NOMO-1 treated with DMSO at 0.1 percent for 48 hours (cell line): ENCODE results near the gene ALDH1B1.
A peak's percentile ranks its signal among the peaks of the same experiment; 100 is the strongest.

Experiments used
- DNase-seq: peaks from one replicate; lab custom pipeline; 2025; ENCODE audit not compliant: unreplicated experiment; lab: John Stamatoyannopoulos, UW

ALDH1B1 gene

DNA sequence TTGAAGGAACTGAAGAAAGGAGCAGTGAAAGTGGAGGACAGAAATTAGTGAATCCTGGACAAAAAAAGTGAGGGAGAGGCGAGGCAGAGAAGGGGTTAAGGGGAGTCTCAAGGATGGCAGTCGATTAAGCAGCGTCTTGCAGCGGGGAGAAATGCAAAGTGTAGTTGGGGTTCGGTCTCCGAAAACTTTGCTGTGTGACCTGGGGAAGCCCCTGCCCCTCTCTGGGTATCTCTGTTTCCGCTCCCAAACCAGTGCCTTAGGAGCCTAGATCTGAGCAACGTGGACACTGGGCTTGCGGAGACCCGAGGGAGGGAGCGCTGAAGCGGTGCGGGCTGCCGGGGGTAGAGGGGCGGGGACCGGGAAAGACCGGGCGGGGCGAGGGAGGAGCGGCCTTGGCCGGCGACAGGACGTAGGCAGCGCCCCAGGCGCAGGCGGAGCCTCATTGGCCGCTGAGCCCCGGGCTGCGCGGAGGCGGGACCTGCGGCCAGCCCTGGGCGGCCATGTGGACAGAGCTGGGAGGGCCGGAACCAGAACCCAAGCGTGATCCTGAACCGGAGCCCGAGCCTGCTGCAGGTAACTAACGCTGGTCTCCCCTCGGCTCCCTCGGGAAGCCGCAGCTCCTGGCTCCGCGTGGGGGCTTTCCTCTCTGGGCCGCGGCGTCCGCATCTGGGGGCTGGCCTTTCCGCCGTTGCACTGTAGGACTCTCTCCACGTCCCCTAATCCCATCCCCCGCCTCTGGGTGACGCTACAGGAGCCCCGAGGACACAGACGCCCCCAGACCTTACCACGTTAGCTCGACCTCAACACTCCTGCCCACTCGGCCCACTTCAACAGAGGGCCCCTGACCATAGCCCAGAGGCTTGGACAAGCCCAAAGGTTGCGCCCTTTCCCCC is at the start of gene ALDH1B1:
Gene ALDH1B1 (plus strand): TSS at position 468 of the 893 bp plus-strand sequence. CDS start 3,047 bp downstream, outside the sequence.
- peak; percentile 18 for DNase-seq

DNA sequence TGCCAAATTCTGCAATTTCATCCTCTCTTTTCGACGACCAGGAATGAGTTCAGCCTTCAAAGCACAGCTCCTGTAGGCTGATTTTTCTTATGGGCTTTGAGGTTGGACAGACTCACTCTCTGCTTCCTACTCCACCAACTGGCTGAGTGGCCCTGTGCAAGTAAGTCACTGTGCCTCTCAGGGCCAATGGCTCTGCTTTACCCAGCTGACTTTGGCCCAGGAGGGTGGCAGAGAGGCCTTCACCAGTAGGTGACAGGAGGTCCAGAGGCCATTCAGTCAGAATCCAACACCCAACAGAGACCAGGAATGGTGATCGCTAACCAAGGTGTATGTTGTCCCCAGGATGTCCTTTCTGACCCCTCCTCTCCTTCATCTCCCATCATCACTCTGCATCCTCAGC is 49.5 kb upstream of the ALDH1B1 start:
- no peak for DNase-seq

DNA sequence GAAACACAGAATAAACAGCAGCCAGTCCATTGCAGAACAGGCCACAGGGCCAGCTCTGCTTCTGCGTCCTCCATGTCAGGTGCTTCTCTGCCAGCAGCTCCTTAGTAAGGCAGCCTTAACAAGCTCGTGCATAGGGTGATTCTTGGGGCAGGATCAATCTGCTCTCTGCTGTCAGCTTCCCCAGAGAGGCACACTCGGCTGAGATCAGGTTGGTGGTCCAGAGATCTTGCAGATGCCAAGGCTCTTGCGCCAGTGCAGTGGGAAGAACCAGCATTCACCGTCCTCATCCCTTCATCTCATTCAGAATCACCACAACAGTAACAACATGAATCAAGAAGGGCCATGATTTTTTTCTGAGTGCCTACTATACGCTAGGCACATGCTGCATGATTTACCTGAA is 49.0 kb upstream of the ALDH1B1 start:
- no peak for DNase-seq

DNA sequence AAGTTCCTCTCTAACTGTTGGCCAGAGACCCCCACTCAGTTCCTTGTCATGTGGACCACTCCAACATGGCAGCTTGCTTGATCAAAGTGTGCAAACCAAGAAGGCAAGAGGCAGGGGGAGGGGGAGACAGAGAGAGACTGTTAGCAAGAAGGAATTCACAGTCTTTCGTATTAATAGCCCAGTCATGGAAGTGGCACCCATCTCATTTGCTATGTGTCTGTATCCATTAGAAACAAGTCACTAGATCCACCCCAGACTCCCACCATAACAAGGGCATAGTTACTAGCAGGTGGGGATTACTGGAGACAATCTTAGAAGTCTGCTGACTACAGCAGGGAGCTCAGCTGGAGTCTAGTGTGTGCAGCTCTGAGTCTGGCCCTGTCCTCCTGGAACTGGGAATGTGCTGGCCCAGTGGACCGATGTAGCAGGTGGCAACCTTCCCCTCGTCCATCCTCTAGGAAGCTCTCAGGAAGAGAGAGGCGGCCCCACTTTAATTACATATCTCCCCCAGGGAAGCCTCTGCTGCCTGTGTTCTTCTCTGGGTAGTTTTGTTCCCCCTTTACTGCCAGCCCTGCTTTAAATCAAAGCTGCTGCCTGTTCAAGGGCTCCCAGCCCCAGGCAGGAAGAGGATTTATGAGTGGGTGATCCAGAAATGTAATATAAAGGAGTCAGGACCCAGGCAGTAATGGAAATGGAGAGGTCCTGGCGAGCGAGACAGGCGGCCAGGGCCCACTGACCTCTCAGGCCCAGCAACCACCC is 47.8 kb upstream of the ALDH1B1 start:
- DNase-seq, result no peak

GRCh38 chr9:38345851-38346755 is 46.4 kb upstream of the ALDH1B1 start:
- DNase-seq, result no peak

DNA sequence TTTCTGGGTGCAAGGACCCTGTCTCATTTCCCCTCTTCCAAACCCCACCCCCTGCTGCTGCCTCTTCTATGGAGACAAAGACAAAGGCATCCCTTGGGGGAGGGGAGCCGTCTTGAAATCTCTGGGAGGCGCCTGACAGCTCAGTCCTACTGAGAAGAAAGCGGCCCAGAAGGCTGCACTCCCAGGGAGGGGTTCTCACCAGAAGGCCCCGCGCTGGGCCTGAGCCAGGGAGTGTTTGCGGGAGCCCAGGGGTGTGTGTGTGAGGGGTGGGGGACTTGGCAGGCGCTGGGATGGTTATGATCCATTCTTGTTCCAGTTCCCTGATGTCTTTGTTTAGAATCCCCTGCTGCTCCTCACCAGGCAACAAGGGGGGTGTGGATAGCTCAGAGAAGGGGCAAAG is 45.7 kb upstream of the ALDH1B1 start:
- no peak for DNase-seq

- no peak for DNase-seq
These were observed 45.2 kb upstream of the ALDH1B1 start for GRCh38 chr9:38347271-38347671.

GRCh38 chr9:38347946-38348345 is 44.6 kb upstream of the ALDH1B1 start:
- no peak for DNase-seq

DNA sequence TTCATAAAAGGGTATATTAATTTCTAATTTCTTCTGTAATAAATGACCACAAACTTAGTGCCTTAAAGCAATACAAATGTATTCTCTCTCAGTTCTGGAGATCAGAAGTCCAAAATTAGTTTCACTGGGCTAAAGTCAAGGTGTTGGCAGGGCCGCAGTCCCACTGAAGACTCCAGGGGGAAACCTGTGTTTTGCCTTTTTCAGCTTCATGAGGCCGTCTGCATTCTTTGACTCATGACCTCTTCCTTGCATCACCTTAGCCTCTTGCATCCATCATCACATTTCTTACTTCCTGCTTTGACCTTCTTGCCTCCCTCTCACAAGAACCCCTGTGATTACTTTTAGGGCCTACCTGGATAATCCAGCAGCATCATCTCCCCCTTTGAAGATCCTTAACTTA is 42.0 kb upstream of the ALDH1B1 start:
- DNase-seq, result no peak

DNA sequence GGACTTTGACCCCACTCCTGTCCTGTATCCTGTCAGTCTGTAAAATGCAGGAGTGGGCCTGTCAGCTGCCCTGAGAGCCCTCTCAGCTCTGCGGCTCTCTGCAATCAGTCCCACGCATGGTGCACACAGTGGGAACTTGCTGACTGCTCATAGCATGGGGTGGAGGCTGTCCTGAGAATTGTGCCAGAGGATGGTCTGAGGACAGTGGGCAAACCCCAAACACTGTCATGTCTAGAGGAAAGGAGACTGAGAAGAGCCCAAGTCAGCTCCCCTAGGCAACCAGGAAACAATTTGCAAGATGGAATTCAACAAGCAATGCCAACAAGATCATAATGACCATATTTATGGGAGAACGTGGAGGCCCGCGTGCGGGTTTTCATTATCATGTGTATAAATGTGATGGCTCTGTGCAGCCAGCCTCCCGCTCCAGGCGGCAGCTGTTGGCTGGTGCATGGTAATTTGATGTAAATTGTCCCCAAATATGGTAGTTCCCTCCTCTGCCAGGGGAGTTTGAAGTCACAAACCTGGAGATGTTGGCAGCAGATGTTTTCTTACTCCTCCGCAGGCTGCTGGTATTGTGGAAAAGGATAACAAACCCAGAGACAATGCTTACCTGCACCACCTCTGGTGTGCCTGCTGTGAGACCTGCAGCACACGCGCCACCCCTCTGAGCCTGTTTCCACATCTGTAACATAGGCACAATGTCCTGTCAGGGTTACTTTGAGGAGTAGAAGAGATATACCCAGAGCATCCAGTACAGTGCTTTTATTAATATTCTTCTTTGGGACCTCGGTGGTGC is 39.8 kb upstream of the ALDH1B1 start:
- DNase-seq, result no peak

- no peak for DNase-seq
These were observed 37.4 kb upstream of the ALDH1B1 start for GRCh38 chr9:38355115-38355514.

DNA sequence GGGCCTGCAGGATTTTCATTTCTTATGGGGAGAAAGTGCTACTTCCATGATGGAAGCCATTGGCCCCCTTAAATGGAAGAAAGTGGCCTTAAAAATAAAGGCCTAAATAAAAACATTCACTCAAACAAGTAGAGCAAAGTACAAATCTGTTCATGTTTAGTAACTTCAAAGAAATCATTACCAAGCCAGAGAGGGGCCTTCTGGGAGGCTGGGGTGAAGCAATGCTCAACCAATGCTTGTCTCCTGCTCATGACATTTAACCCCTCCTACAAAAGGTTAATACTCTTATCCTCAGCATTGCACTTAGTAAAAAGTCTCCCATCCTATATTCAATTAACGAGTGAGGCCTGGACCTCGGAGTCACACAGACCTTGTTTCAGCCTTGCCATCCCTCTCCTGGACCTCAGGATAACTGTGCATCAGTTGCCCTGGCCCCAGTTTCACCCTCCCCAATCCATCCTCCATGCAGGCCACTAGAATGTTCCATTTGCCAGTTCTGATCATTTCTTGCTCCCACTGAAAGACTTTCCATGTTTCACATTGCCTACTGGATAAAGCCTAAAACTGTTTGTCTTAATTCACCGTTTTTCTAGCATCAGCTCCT is 36.9 kb upstream of the ALDH1B1 start:
- DNase-seq, result no peak

DNA sequence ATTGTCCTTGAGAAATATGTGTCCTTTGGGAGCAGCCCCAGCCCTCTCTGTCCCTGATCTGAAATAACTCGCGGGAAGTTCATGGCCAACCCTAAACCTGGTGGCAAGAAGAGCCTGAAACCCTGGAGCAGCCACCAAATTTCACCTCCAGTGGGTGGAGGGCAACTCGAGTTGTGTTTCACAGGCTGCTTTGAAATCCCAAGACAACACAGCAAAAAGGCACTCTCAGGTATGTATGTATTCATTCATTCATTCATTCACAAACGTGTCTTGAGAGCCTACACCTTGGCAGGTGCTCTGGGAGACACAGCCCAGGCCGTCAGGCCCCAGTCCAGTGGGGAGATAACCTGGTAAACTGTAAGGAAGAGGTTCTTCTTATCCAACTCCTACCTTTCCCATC is 35.7 kb upstream of the ALDH1B1 start:
- no peak for DNase-seq

DNA sequence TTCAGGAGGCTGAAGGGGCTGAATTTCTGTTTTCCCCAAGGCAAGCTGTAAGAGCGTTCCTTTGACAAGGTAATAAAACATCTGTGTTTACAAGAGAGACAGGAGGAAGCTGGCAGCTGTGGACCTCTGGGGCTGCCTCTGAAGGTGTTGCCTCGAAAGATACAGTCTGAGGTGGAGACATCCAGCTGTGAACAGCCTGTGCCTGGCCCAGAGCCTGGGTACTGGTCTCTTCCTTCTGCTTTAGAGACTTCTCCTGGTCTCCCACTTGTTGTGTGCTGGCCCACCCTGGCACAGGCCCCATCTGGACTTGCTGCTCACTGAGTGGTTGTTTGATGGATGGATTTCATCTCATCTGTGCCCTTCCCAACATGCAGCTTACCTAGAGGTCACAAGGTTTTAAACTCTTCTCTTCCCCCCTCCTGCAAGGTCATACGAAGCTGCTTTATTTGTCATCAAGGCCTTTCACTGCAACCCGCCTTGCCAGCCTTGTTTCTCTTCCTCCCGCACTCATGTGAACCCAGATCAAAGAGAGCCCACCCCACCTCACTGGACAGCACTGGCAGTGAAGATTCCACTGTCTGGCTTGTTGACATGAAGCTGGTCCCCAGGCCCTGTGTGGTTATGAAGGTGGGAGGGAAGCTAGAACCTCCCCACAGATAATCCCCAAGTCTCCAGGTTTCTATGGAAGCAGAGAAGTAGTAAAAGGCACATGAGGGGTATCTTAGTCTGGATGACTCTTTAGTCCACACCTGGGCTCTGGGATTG is 35.0 kb upstream of the ALDH1B1 start:
- no peak for DNase-seq

GRCh38 chr9:38358390-38359296 is 33.9 kb upstream of the ALDH1B1 start:
- no peak for DNase-seq

DNA sequence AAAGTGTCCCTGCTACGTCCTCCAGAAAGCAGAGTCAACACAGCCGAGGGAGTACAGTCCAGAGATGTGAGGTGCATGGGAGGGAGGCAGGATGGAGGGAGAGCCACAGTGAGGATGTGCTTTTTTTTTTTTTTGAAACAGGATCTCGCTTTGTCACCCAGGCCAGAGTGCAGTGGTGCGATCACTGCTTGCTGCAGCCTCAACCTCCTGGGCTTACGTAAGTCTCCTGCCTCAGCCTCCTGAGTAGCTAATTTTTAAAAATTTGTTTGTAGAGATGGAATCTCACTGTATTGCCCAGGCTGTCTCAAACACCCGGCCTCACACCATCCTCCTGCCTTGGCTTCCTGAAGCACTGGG is 33.2 kb upstream of the ALDH1B1 start:
- no peak for DNase-seq

- no peak for DNase-seq
These were observed 32.7 kb upstream of the ALDH1B1 start for GRCh38 chr9:38359689-38360385.
